DOHH2 (cell line): ENCODE data around the gene FBXO38.

ENCODE experiments used
- H3F3A ChIP-seq: fragments of 200-600 bp; sonication (generic), shearing (Covaris generic); 2 replicates; pipeline ENCODE4 v1.6.0; 2016; ENCODE audit warnings: antibody characterized with exemption, mild to moderate bottlenecking; ENCODE audit not compliant: control insufficient read depth, insufficient read depth
- H3K27ac ChIP-seq: fragments of 200-600 bp; sonication (generic); 2 replicates; pipeline ENCODE4 v1.5.1; 2014; ENCODE audit warnings: low read depth, mild to moderate bottlenecking, low read length, moderate library complexity
- H3K27me3 ChIP-seq: fragments of 200-600 bp; sonication (generic); 2 replicates; pipeline ENCODE4 v1.6.1; 2014; ENCODE audit warnings: mild to moderate bottlenecking, low read length, mixed read lengths; ENCODE audit not compliant: control insufficient read depth
- H3K36me3 ChIP-seq: fragments of 200-600 bp; sonication (generic); 2 replicates; pipeline ENCODE4 v1.6.1; 2014; ENCODE audit warnings: mild to moderate bottlenecking, low read length, moderate library complexity, mixed read lengths; ENCODE audit not compliant: control insufficient read depth
- H3K4me1 ChIP-seq: fragments of 200-600 bp; sonication (generic); 2 replicates; pipeline ENCODE4 v1.6.1; 2014; ENCODE audit warnings: mild to moderate bottlenecking, low read length, mixed read lengths; ENCODE audit not compliant: control insufficient read depth
- H3K4me2 ChIP-seq: fragments of 200-600 bp; sonication (generic); 2 replicates; pipeline ENCODE4 v1.6.0; 2014; ENCODE audit warnings: mild to moderate bottlenecking, low read length, moderate library complexity
- H3K4me3 ChIP-seq: fragments of 200-600 bp; sonication (generic); 2 replicates; pipeline ENCODE4 v1.5.1; 2014; ENCODE audit warnings: mild to moderate bottlenecking, low read length, mixed read lengths
- H3K79me2 ChIP-seq: fragments of 200-600 bp; sonication (generic); 2 replicates; pipeline ENCODE4 v1.6.1; 2014; ENCODE audit warnings: mild to moderate bottlenecking, low read length, mixed read lengths; ENCODE audit not compliant: control insufficient read depth
- H3K9me2 ChIP-seq: fragments of 200-600 bp; sonication (generic); replicated peaks from 2 replicates; pipeline ENCODE4 v1.6.1; 2014; ENCODE audit warnings: mild to moderate bottlenecking, low read length, mixed read lengths; ENCODE audit not compliant: control insufficient read depth
- H3K9me3 ChIP-seq: fragments of 200-600 bp; sonication (generic); 2 replicates; pipeline ENCODE4 v1.6.1; 2014; ENCODE audit warnings: antibody characterized with exemption, low read length, mixed read lengths; ENCODE audit not compliant: control insufficient read depth, insufficient read depth
- H4K20me1 ChIP-seq: fragments of 200-600 bp; sonication (generic); 2 replicates; pipeline ENCODE4 v1.6.0; 2014; ENCODE audit warnings: low read depth, mild to moderate bottlenecking, antibody characterized with exemption, low read length, moderate library complexity; ENCODE audit not compliant: control insufficient read depth, insufficient read depth
- CTCF ChIP-seq: fragments of 200-600 bp; sonication (generic); IDR thresholded peaks from one replicate; pipeline ENCODE4 v1.5.1; 2014; ENCODE audit warnings: antibody characterized with exemption, mild to moderate bottlenecking, low read depth, low read length; ENCODE audit not compliant: poor library complexity, severe bottlenecking
- EZH2phosphoT487 ChIP-seq: fragments of 200-600 bp; sonication (generic); IDR thresholded peaks from 2 replicates; pipeline ENCODE4 v1.6.1; 2017; ENCODE audit warnings: borderline replicate concordance, mild to moderate bottlenecking, antibody characterized with exemption, low read length, moderate library complexity, mixed read lengths

FBXO38 gene

GRCh38 chr5:148353634-148354033, 30.1 kb upstream of the FBXO38 start:
- TF ChIP-seq CTCF (no peak), EZH2phosphoT487 (no peak)
- H4K20me1 ChIP-seq, result no peaks in the 10 kb centered on the region
- no peaks in the 10 kb centered on the region for H3K9me2 ChIP-seq
- no peak overlapping the region for H3K4me3 ChIP-seq
- H3K4me1 ChIP-seq, result peaks cover 16% of the 10 kb centered on the region
- H3K4me2 ChIP-seq, result no peak overlapping the region
- H3K36me3 ChIP-seq, result no peaks in the 10 kb centered on the region
- no peaks in the 10 kb centered on the region for H3F3A ChIP-seq
- no peak overlapping the region for H3K27ac ChIP-seq
- no peaks in the 10 kb centered on the region for H3K79me2 ChIP-seq
- H3K27me3 ChIP-seq, result no peaks in the 10 kb centered on the region
- no peaks in the 10 kb centered on the region for H3K9me3 ChIP-seq

GRCh38 chr5:148364343-148364742, 19.4 kb upstream of the FBXO38 start:
- Histone ChIP-seq H3K79me2 (no peaks in the 10 kb centered on the region), H4K20me1 (no peaks in the 10 kb centered on the region), H3K9me3 (peaks cover 5% of the 10 kb centered on the region; the same call in 1 of the 2 replicates), H3K4me2 (no peak overlapping the region), H3K27ac (no peak overlapping the region), H3K4me1 (no peaks in the 10 kb centered on the region), H3F3A (no peaks in the 10 kb centered on the region), H3K36me3 (no peaks in the 10 kb centered on the region), H3K9me2 (no peaks in the 10 kb centered on the region), H3K4me3 (no peak overlapping the region), H3K27me3 (no peaks in the 10 kb centered on the region)
- TF ChIP-seq CTCF (no peak), EZH2phosphoT487 (no peak)

GRCh38 chr5:148368299-148368698, 15.5 kb upstream of the FBXO38 start:
- Histone ChIP-seq H3K4me3 (no peak overlapping the region), H3K4me1 (no peaks in the 10 kb centered on the region), H3K9me2 (no peaks in the 10 kb centered on the region), H4K20me1 (no peaks in the 10 kb centered on the region), H3K36me3 (no peaks in the 10 kb centered on the region), H3K27ac (no peak overlapping the region), H3F3A (no peaks in the 10 kb centered on the region), H3K9me3 (peaks cover 5% of the 10 kb centered on the region; the same call in 1 of the 2 replicates), H3K27me3 (no peaks in the 10 kb centered on the region), H3K4me2 (no peak overlapping the region), H3K79me2 (no peaks in the 10 kb centered on the region)
- no peak for TF ChIP-seq EZH2phosphoT487
- no peak for TF ChIP-seq CTCF
